Measurements from ENCODE around the gene PLK3.
"Not testable (repeated sequence)": the region's sequence is repeated elsewhere in the genome, so short reads cannot be mapped to it uniquely, and the experiment has no call there.

The PLK3 gene

GRCh38 chr1:44786841-44787426, 13.2 kb upstream of the PLK3 start:
- peak overlapping the region in 1 of 2 donors; percentile 70 for H3K4me3 ChIP-seq (ENCODE audit: low read length in 2 of 2)
- H3K36me3 ChIP-seq (ENCODE audit: control insufficient read depth in 2 of 2, insufficient read depth in 2 of 2, low read length in 2 of 2): no peaks in the 10 kb centered on the region
- H3K9me3 ChIP-seq (ENCODE audit: control insufficient read depth in 2 of 2, low read length in 2 of 2): no peaks in the 10 kb centered on the region
- H3K27ac ChIP-seq (ENCODE audit: low read depth in 2 of 2, low read length in 2 of 2): no peak overlapping the region
- peak overlapping the region; percentile 35 to 65 for H3K9ac ChIP-seq (ENCODE audit: low read depth in 1 of 2, low read length in 2 of 2)
- H3K27me3 ChIP-seq (ENCODE audit: control insufficient read depth in 2 of 2, insufficient read depth in 2 of 2, low read length in 2 of 2): no peaks in the 10 kb centered on the region
- peaks cover 21 to 25% of the 10 kb centered on the region in 2 donors for H3K4me1 ChIP-seq (ENCODE audit: control insufficient read depth in 2 of 2, insufficient read depth in 2 of 2, low read length in 2 of 2)

GRCh38 chr1:44787506-44787905, 12.7 kb upstream of the PLK3 start:
- Histone ChIP-seq H3K4me1 (ENCODE audit: control insufficient read depth in 2 of 2, insufficient read depth in 2 of 2, low read length in 2 of 2) (peaks cover 21 to 25% of the 10 kb centered on the region in 2 donors), H3K9ac (ENCODE audit: low read depth in 1 of 2, low read length in 2 of 2) (no peak overlapping the region), H3K9me3 (ENCODE audit: control insufficient read depth in 2 of 2, low read length in 2 of 2) (no peaks in the 10 kb centered on the region), H3K4me3 (ENCODE audit: low read length in 2 of 2) (no peak overlapping the region), H3K27me3 (ENCODE audit: control insufficient read depth in 2 of 2, insufficient read depth in 2 of 2, low read length in 2 of 2) (no peaks in the 10 kb centered on the region), H3K36me3 (ENCODE audit: control insufficient read depth in 2 of 2, insufficient read depth in 2 of 2, low read length in 2 of 2) (no peaks in the 10 kb centered on the region), H3K27ac (ENCODE audit: low read depth in 2 of 2, low read length in 2 of 2) (no peak overlapping the region)

GRCh38 chr1:44788120-44788860, 11.9 kb upstream of the PLK3 start, which contains the start of gene BEST4:
Gene BEST4 (minus strand): TSS chr1:44788170. CDS start chr1:44787705, 465 bp downstream.
- H3K9me3 ChIP-seq (ENCODE audit: control insufficient read depth in 2 of 2, low read length in 2 of 2): no peaks in the 10 kb centered on the region
- H3K36me3 ChIP-seq (ENCODE audit: control insufficient read depth in 2 of 2, insufficient read depth in 2 of 2, low read length in 2 of 2): no peaks in the 10 kb centered on the region
- peaks cover 21 to 25% of the 10 kb centered on the region in 2 donors for H3K4me1 ChIP-seq (ENCODE audit: control insufficient read depth in 2 of 2, insufficient read depth in 2 of 2, low read length in 2 of 2)
- no peak within 1 kb of the TSS for H3K9ac ChIP-seq (ENCODE audit: low read depth in 1 of 2, low read length in 2 of 2)
- H3K27ac ChIP-seq (ENCODE audit: low read depth in 2 of 2, low read length in 2 of 2): no peak within 1 kb of the TSS
- H3K4me3 ChIP-seq (ENCODE audit: low read length in 2 of 2): no peak within 1 kb of the TSS
- no peaks in the 10 kb centered on the region for H3K27me3 ChIP-seq (ENCODE audit: control insufficient read depth in 2 of 2, insufficient read depth in 2 of 2, low read length in 2 of 2)

GRCh38 chr1:44790968-44791801, 9.0 kb upstream of the PLK3 start:
- Histone ChIP-seq H3K36me3 (ENCODE audit: control insufficient read depth in 2 of 2, insufficient read depth in 2 of 2, low read length in 2 of 2) (no peaks in the 10 kb centered on the region), H3K27ac (ENCODE audit: low read depth in 2 of 2, low read length in 2 of 2) (peak overlapping the region in 1 of 2 donors; percentile 20), H3K9ac (ENCODE audit: low read depth in 1 of 2, low read length in 2 of 2) (no peak overlapping the region), H3K4me1 (ENCODE audit: control insufficient read depth in 2 of 2, insufficient read depth in 2 of 2, low read length in 2 of 2) (peaks cover 6 to 12% of the 10 kb centered on the region in 2 donors), H3K27me3 (ENCODE audit: control insufficient read depth in 2 of 2, insufficient read depth in 2 of 2, low read length in 2 of 2) (no peaks in the 10 kb centered on the region), H3K4me3 (ENCODE audit: low read length in 2 of 2) (no peak overlapping the region), H3K9me3 (ENCODE audit: control insufficient read depth in 2 of 2, low read length in 2 of 2) (no peaks in the 10 kb centered on the region)

GRCh38 chr1:44792736-44793502, 7.3 kb upstream of the PLK3 start:
- no peaks in the 10 kb centered on the region for H3K36me3 ChIP-seq (ENCODE audit: control insufficient read depth in 2 of 2, insufficient read depth in 2 of 2, low read length in 2 of 2)
- H3K27me3 ChIP-seq (ENCODE audit: control insufficient read depth in 2 of 2, insufficient read depth in 2 of 2, low read length in 2 of 2): no peaks in the 10 kb centered on the region
- H3K4me1 ChIP-seq (ENCODE audit: control insufficient read depth in 2 of 2, insufficient read depth in 2 of 2, low read length in 2 of 2): peaks cover 0 to 7% of the 10 kb centered on the region in 2 donors
- H3K9me3 ChIP-seq (ENCODE audit: control insufficient read depth in 2 of 2, low read length in 2 of 2): no peaks in the 10 kb centered on the region
- H3K4me3 ChIP-seq (ENCODE audit: low read length in 2 of 2): no peak overlapping the region
- no peak overlapping the region for H3K9ac ChIP-seq (ENCODE audit: low read depth in 1 of 2, low read length in 2 of 2)
- no peak overlapping the region for H3K27ac ChIP-seq (ENCODE audit: low read depth in 2 of 2, low read length in 2 of 2)

GRCh38 chr1:44797886-44798285, 2.3 kb upstream of the PLK3 start:
- not testable (repeated sequence) for H3K4me3 ChIP-seq (ENCODE audit: low read length in 2 of 2); H3K9me3 ChIP-seq (ENCODE audit: control insufficient read depth in 2 of 2, low read length in 2 of 2); H3K36me3 ChIP-seq (ENCODE audit: control insufficient read depth in 2 of 2, insufficient read depth in 2 of 2, low read length in 2 of 2); H3K9ac ChIP-seq (ENCODE audit: low read depth in 1 of 2, low read length in 2 of 2); H3K27ac ChIP-seq (ENCODE audit: low read depth in 2 of 2, low read length in 2 of 2); H3K27me3 ChIP-seq (ENCODE audit: control insufficient read depth in 2 of 2, insufficient read depth in 2 of 2, low read length in 2 of 2)
- H3K4me1 ChIP-seq (ENCODE audit: control insufficient read depth in 2 of 2, insufficient read depth in 2 of 2, low read length in 2 of 2): peaks cover 12 to 16% of the 10 kb centered on the region in 2 donors

- H3K36me3 ChIP-seq (ENCODE audit: control insufficient read depth in 2 of 2, insufficient read depth in 2 of 2, low read length in 2 of 2): peaks cover 2 to 6% of the 10 kb centered on the region in 2 donors
- peak overlapping the region; percentile 32 to 93 for H3K9ac ChIP-seq (ENCODE audit: low read depth in 1 of 2, low read length in 2 of 2)
- H3K27me3 ChIP-seq (ENCODE audit: control insufficient read depth in 2 of 2, insufficient read depth in 2 of 2, low read length in 2 of 2): no peaks in the 10 kb centered on the region
- H3K27ac ChIP-seq (ENCODE audit: low read depth in 2 of 2, low read length in 2 of 2): no peak overlapping the region
- H3K4me3 ChIP-seq (ENCODE audit: low read length in 2 of 2): no peak overlapping the region
- no peaks in the 10 kb centered on the region for H3K9me3 ChIP-seq (ENCODE audit: control insufficient read depth in 2 of 2, low read length in 2 of 2)
- H3K4me1 ChIP-seq (ENCODE audit: control insufficient read depth in 2 of 2, insufficient read depth in 2 of 2, low read length in 2 of 2): peaks cover 12 to 16% of the 10 kb centered on the region in 2 donors
Measured at GRCh38 chr1:44798481-44799365, 1.5 kb upstream of the PLK3 start.

GRCh38 chr1:44801491-44802305, 1.5 kb downstream of the PLK3 start:
- H3K36me3 ChIP-seq (ENCODE audit: control insufficient read depth in 2 of 2, insufficient read depth in 2 of 2, low read length in 2 of 2): peaks cover 14 to 15% of the 10 kb centered on the region in 2 donors
- H3K27ac ChIP-seq (ENCODE audit: low read depth in 2 of 2, low read length in 2 of 2): peak overlapping the region in 1 of 2 donors; percentile 11
- H3K27me3 ChIP-seq (ENCODE audit: control insufficient read depth in 2 of 2, insufficient read depth in 2 of 2, low read length in 2 of 2): no peaks in the 10 kb centered on the region
- no peaks in the 10 kb centered on the region for H3K9me3 ChIP-seq (ENCODE audit: control insufficient read depth in 2 of 2, low read length in 2 of 2)
- H3K9ac ChIP-seq (ENCODE audit: low read depth in 1 of 2, low read length in 2 of 2): peak overlapping the region in 1 of 2 donors; percentile 15
- H3K4me3 ChIP-seq (ENCODE audit: low read length in 2 of 2): peak overlapping the region; percentile 17 to 66
- H3K4me1 ChIP-seq (ENCODE audit: control insufficient read depth in 2 of 2, insufficient read depth in 2 of 2, low read length in 2 of 2): peaks cover 18 to 20% of the 10 kb centered on the region in 2 donors
